Astrocyte (in vitro differentiated cells and primary cell): ENCODE data around the gene MOB3A.

Experiments
- CTCF ChIP-seq: IDR thresholded peaks from 2 replicates; pipeline ENCODE4 v1.5.1; 2011; ENCODE audit warnings: low read depth, mild to moderate bottlenecking, inconsistent platforms, low read length, moderate library complexity; ENCODE audit not compliant: insufficient read depth
- EZH2 ChIP-seq: IDR thresholded peaks from 2 replicates; pipeline ENCODE4 v1.6.1; 2012; ENCODE audit warnings: mild to moderate bottlenecking, low read length, inconsistent platforms; ENCODE audit not compliant: insufficient read depth

- TF ChIP-seq CTCF (no peak), EZH2 (no peak)
These were observed 14.7 kb upstream of the MOB3A start for GRCh38 chr19:2110822-2111221.
